H1 (cell line): Measurements from ENCODE around the gene NUDT4B. TPM values are rescaled to one million over a fixed set of nuclear protein-coding genes. Genes with fewer than 3 reads are reported as not detected.
"Not testable (repeated sequence)": the region's sequence is repeated elsewhere in the genome, so short reads cannot be mapped to it uniquely, and the experiment has no call there.

ENCODE experiments used
- CTCF ChIA-PET: fragments of 300-600 bp; sonication (Branson Sonifier 250); formaldehyde crosslinking; loops from one replicate; lab custom pipeline; 2021; ENCODE audit not compliant: partially characterized antibody; lab: Charles Lee
- POLR2A ChIA-PET: fragments of 300-600 bp; sonication (Branson Sonifier 250); formaldehyde crosslinking; loops from one replicate; lab custom pipeline; 2021; ENCODE audit warnings: inconsistent platforms; ENCODE audit not compliant: partially characterized antibody; lab: Charles Lee
- DNase-seq, 2 experiments: peaks; one replicate each; pipeline versions ENCODE4 v3.0.0 to v3.0.0-alpha.2; 2010 to 2022; ENCODE audit warnings: low spot score in 2 of 2, low read depth in 1 of 2, mixed read lengths in 1 of 2
- FAIRE-seq: peaks from 2 replicates; lab custom pipeline; 2011; peaks lifted over from hg19 to GRCh38; lab: Jason Lieb, UNC
- H2AFZ ChIP-seq: 2 replicates; pipeline ENCODE4 v1.8.1; 2012; ENCODE audit warnings: low read length, inconsistent platforms
- H2AK5ac ChIP-seq: 2 replicates; pipeline ENCODE4 v1.6.1; 2013; ENCODE audit warnings: low read depth, low read length
- H2BK120ac ChIP-seq: replicated peaks from 2 replicates; pipeline ENCODE3; 2013; ENCODE audit warnings: low read depth, low read length, inconsistent platforms
- H2BK12ac ChIP-seq: 2 replicates; pipeline ENCODE4 v1.6.1; 2013; ENCODE audit warnings: low read depth, low read length
- H2BK15ac ChIP-seq: 2 replicates; pipeline ENCODE4 v1.6.1; 2013; ENCODE audit warnings: low read length
- H2BK20ac ChIP-seq: 2 replicates; pipeline ENCODE4 v1.6.1; 2013; ENCODE audit warnings: low read length
- H2BK5ac ChIP-seq: 2 replicates; pipeline ENCODE4 v1.6.1; 2013; ENCODE audit warnings: low read depth, low read length
- H3K14ac ChIP-seq: 2 replicates; pipeline ENCODE4 v1.6.1; 2013; ENCODE audit warnings: inconsistent platforms; ENCODE audit not compliant: insufficient read length
- H3K18ac ChIP-seq: 2 replicates; pipeline ENCODE4 v1.6.1; 2013; ENCODE audit warnings: low read length; ENCODE audit errors: extremely low read depth
- H3K23ac ChIP-seq: 2 replicates; pipeline ENCODE4 v1.6.1; 2013; ENCODE audit warnings: inconsistent platforms; ENCODE audit not compliant: insufficient read length
- H3K23me2 ChIP-seq: 2 replicates; pipeline ENCODE4 v1.6.1; 2013; ENCODE audit warnings: low read depth, low read length
- H3K27ac ChIP-seq: 2 replicates; pipeline ENCODE4 v1.6.1; 2011; ENCODE audit warnings: low read depth, low read length, inconsistent platforms
- H3K27me3 ChIP-seq, 4 experiments: replicated peaks in 1 of 4; 1 replicate in 1 of 4; 2 replicates in 3 of 4; pipeline versions ENCODE4 v1.6.1 to v1.8.1; 2011 to 2013; ENCODE audit warnings: low read length in 3 of 4, mild to moderate bottlenecking in 3 of 4, inconsistent platforms in 2 of 4, mixed read lengths in 2 of 4, moderate library complexity in 1 of 4; ENCODE audit not compliant: control insufficient read depth in 3 of 4, insufficient read depth in 3 of 4; ENCODE audit errors: extremely low read depth in 1 of 4
- H3K36me3 ChIP-seq, 4 experiments: 2 replicates each; pipeline versions ENCODE4 v1.6.1 to v1.8.1; 2011 to 2013; ENCODE audit warnings: mild to moderate bottlenecking in 4 of 4, low read length in 3 of 4, moderate library complexity in 2 of 4, control low read depth in 1 of 4, inconsistent platforms in 1 of 4; ENCODE audit not compliant: insufficient read depth in 4 of 4, control insufficient read depth in 2 of 4
- H3K4ac ChIP-seq: replicated peaks from 2 replicates; pipeline ENCODE3; 2013; ENCODE audit warnings: low read length, low read depth, mixed read lengths, inconsistent platforms; ENCODE audit not compliant: insufficient read length
- H3K4me1 ChIP-seq, 4 experiments: replicated peaks in 1 of 4; 1 replicate in 1 of 4; 2 replicates in 3 of 4; pipeline versions ENCODE4 v1.6.1 to v1.8.1; 2011 to 2013; ENCODE audit warnings: low read length in 3 of 4, inconsistent platforms in 2 of 4, mixed read lengths in 1 of 4; ENCODE audit not compliant: insufficient read depth in 4 of 4, control insufficient read depth in 3 of 4
- H3K4me2 ChIP-seq, 2 experiments: 2 replicates each; pipeline versions ENCODE4 v1.6.1 to v1.8.1; 2011 to 2013; ENCODE audit warnings: low read depth in 2 of 2, low read length in 2 of 2, control low read depth in 1 of 2, inconsistent platforms in 1 of 2, mild to moderate bottlenecking in 1 of 2; ENCODE audit not compliant: insufficient read depth in 1 of 2
- H3K4me3 ChIP-seq, 4 experiments: fragments of 200-600, 300-600 bp in 1 of 4; sonication (generic), shearing (Covaris generic), sonication (Bioruptor Twin) in 1 of 4; 2 replicates each; pipeline versions ENCODE4 v1.5.1 to v1.8.1; 2011 to 2016; ENCODE audit warnings: low read length in 4 of 4, low read depth in 3 of 4, control low read depth in 2 of 4, inconsistent platforms in 2 of 4, mild to moderate bottlenecking in 2 of 4, mixed read lengths in 1 of 4, moderate library complexity in 1 of 4; ENCODE audit not compliant: insufficient read depth in 2 of 4; ENCODE audit errors: extremely low read depth in 1 of 4
- H3K56ac ChIP-seq: replicated peaks from 2 replicates; pipeline ENCODE3; 2013; ENCODE audit warnings: low read depth, mild to moderate bottlenecking, mixed read lengths, low read length, inconsistent platforms; ENCODE audit not compliant: insufficient read length
- H3K79me1 ChIP-seq: 2 replicates; pipeline ENCODE4 v1.6.1; 2013; ENCODE audit warnings: low read depth, low read length, control low read depth
- H3K79me2 ChIP-seq, 2 experiments: 2 replicates each; pipeline versions ENCODE4 v1.6.1 to v1.8.1; 2012 to 2013; ENCODE audit warnings: low read length in 2 of 2, mild to moderate bottlenecking in 2 of 2, inconsistent platforms in 1 of 2; ENCODE audit not compliant: insufficient read depth in 2 of 2, control insufficient read depth in 1 of 2
- H3K9ac ChIP-seq, 4 experiments: replicated peaks in 1 of 4; 1 replicate in 1 of 4; 2 replicates in 3 of 4; pipeline versions ENCODE4 v1.6.1 to v1.8.1; 2011 to 2013; ENCODE audit warnings: low read depth in 3 of 4, low read length in 3 of 4, control low read depth in 2 of 4, mild to moderate bottlenecking in 2 of 4, moderate library complexity in 2 of 4, inconsistent platforms in 1 of 4; ENCODE audit errors: extremely low read depth in 1 of 4
- H3K9me3 ChIP-seq, 2 experiments: 2 replicates each; pipeline versions ENCODE4 v1.6.1 to v1.8.1; 2012 to 2013; ENCODE audit warnings: mild to moderate bottlenecking in 2 of 2, moderate library complexity in 2 of 2, control low read depth in 1 of 2, inconsistent platforms in 1 of 2, low read depth in 1 of 2, low read length in 1 of 2, mixed read lengths in 1 of 2; ENCODE audit not compliant: insufficient read depth in 2 of 2
- H4K20me1 ChIP-seq, 2 experiments: replicated peaks in 1 of 2; 2 replicates each; pipeline versions ENCODE3 to v1.8.1; 2011 to 2013; ENCODE audit warnings: inconsistent platforms in 2 of 2, low read length in 2 of 2, mild to moderate bottlenecking in 1 of 2; ENCODE audit not compliant: insufficient read depth in 2 of 2, control insufficient read depth in 1 of 2
- H4K5ac ChIP-seq: 2 replicates; pipeline ENCODE4 v1.6.1; 2013; ENCODE audit warnings: low read length, low read depth, mixed read lengths, inconsistent platforms; ENCODE audit not compliant: insufficient read length
- H4K8ac ChIP-seq: 2 replicates; pipeline ENCODE4 v1.8.0; 2013; ENCODE audit warnings: mild to moderate bottlenecking, moderate library complexity, low read length, inconsistent platforms; ENCODE audit not compliant: insufficient read depth; ENCODE audit errors: extremely low read depth
- H4K91ac ChIP-seq: replicated peaks from 2 replicates; pipeline ENCODE3; 2013; ENCODE audit warnings: low read length, mixed read lengths, inconsistent platforms; ENCODE audit not compliant: insufficient read length
- WGBS, 2 experiments: shearing (Covaris generic) in 1 of 2; methylation state at CpG; one replicate each; pipeline versions ENCODE4 v1.1.6 to v1.1.7; 2013 to 2015; ENCODE audit warnings: low lambda C conversion rate in 2 of 2, mixed read lengths in 2 of 2, inconsistent platforms in 1 of 2, low coverage in 1 of 2, missing lambda C conversion rate in 1 of 2; ENCODE audit not compliant: insufficient replicate concordance in 2 of 2, insufficient coverage in 1 of 2, insufficient read length in 1 of 2; ENCODE audit errors: extremely low coverage in 1 of 2, missing lambda C conversion rate in 1 of 2; 5-methylcytosine and 5-hydroxymethylcytosine counted together
- polyA plus RNA-seq, 7 experiments: library from polyadenylated mRNA; depleted of rRNA in 3 of 7; stranded (reverse) in 5 of 7; unstranded in 2 of 7; fragments of >200 nt in 5 of 7; fragments of 200-250 nt in 2 of 7; gene quantifications; 1 replicate in 5 of 7; 2 replicates in 1 of 7; 4 replicates in 1 of 7; pipeline versions ENCODE4 v1.2.1 to v1.2.3, GENCODE V29; 2011 to 2013; ENCODE audit warnings: missing spikeins in 2 of 7, mixed read lengths in 2 of 7
- total RNA-seq: library from RNA; stranded (reverse); fragmentation: NEBNext Ultra II Directional; extraction: Animal tissue kit (Norgen Biotek cat#: 25700); gene quantifications from 2 replicates; pipeline ENCODE4 v1.2.1, GENCODE V29; 2021

NUDT4B gene
- total and polyA plus RNA-seq, 2 of the 8 experiments (the other 6 are each of a cell fraction or from before 2014, with no cell fraction given), result 11.0 TPM; not detected in 1

- H2BK12ac ChIP-seq, POLR2A ChIA-PET, H4K20me1 ChIP-seq, H2BK20ac ChIP-seq, H3K79me1 ChIP-seq, H3K9me3 ChIP-seq, H2BK5ac ChIP-seq, DNase-seq, CTCF ChIA-PET, H2AK5ac ChIP-seq, H3K9ac ChIP-seq, H3K23ac ChIP-seq, H4K91ac ChIP-seq, H3K4me3 ChIP-seq, H3K4ac ChIP-seq, H3K4me1 ChIP-seq, H3K27me3 ChIP-seq, H3K79me2 ChIP-seq, H3K4me2 ChIP-seq, H4K8ac ChIP-seq, H3K27ac ChIP-seq, H4K5ac ChIP-seq, H3K56ac ChIP-seq, H2BK15ac ChIP-seq, H3K36me3 ChIP-seq, H2BK120ac ChIP-seq, H3K14ac ChIP-seq, H3K23me2 ChIP-seq, H2AFZ ChIP-seq, H3K18ac ChIP-seq, FAIRE-seq: not testable (repeated sequence)
- no CpG with 5 or more reads among the region's 4 CpGs for WGBS, 2 experiments
These were observed 5.4 kb upstream of the NUDT4B start for GRCh38 chr1:148743200-148743599.
